HCT116 (cell line): ENCODE data around the gene COL9A3. TPM values are rescaled to one million over a fixed set of nuclear protein-coding genes. Genes with fewer than 3 reads are reported as not detected.

Experiments used
- ATAC-seq: fragments of 200-7000 bp; cut with Tn5 transposase; 2 replicates; pipeline ENCODE4 v1.9.1; 2020; ENCODE audit warnings: mild to moderate bottlenecking, moderate library complexity
- BruUV-seq: library from RNA; stranded (reverse); fragments of 400-500 nt; replicated peaks from 2 replicates; lab custom pipeline; 2021; lab: Mats Ljungman, UMichigan
- CTCF ChIA-PET: fragments of 300-600 bp; sonication (Branson Sonifier 250); formaldehyde crosslinking; loops from one replicate; lab custom pipeline; 2021; ENCODE audit warnings: antibody characterized with exemption; lab: Charles Lee
- POLR2A ChIA-PET: fragments of 300-600, 350-600 bp; sonication (Branson Sonifier 250); formaldehyde crosslinking; loops from one replicate; lab custom pipeline; 2021; ENCODE audit warnings: antibody characterized with exemption; lab: Charles Lee
- RAD21 ChIA-PET, 2 experiments: fragments of 300-600 bp; sonication (Branson Sonifier 250); formaldehyde crosslinking; loops; one replicate each; lab custom pipeline; 2023; ENCODE audit warnings: low total read pairs in 2 of 2; ENCODE audit not compliant: uncharacterized antibody in 2 of 2, unreplicated experiment in 2 of 2, low non-redundant PET in 1 of 2; lab: Charles Lee
- DNase-seq: peaks from one replicate; pipeline ENCODE4 v3.0.0-alpha.2; 2010; ENCODE audit warnings: low read depth, low spot score
- H2AFZ ChIP-seq: fragments of 200-600 bp; shearing (Covaris generic), sonication (generic); 2 replicates; pipeline ENCODE4 v1.6.1; 2017; ENCODE audit warnings: low read depth, mixed run types, mixed read lengths, antibody characterized with exemption, low read length; ENCODE audit not compliant: poor library complexity, severe bottlenecking
- H3K27ac ChIP-seq: 2 replicates; pipeline ENCODE4 v1.5.1; 2012; ENCODE audit warnings: low read depth, low read length
- H3K27me3 ChIP-seq: fragments of 200-600 bp; sonication (generic); 2 replicates; pipeline ENCODE4 v1.6.1; 2016; ENCODE audit warnings: mixed run types, low read length, mixed read lengths; ENCODE audit not compliant: insufficient read depth
- H3K36me3 ChIP-seq, 2 experiments: fragments of 200-500 bp in 1 of 2; fragments of 200-600 bp in 1 of 2; sonication (Bioruptor generic) in 1 of 2; sonication (generic) in 1 of 2; 2 replicates each; pipeline versions ENCODE4 v1.5.1 to v1.6.1; 2014 to 2016; ENCODE audit warnings: low read length in 2 of 2, inconsistent platforms in 1 of 2, mixed read lengths in 1 of 2, mixed run types in 1 of 2; ENCODE audit not compliant: insufficient read depth in 2 of 2, control insufficient read depth in 1 of 2
- H3K4me1 ChIP-seq, 2 experiments: fragments of 200-600 bp in 1 of 2; sonication (generic) in 1 of 2; 2 replicates each; pipeline versions ENCODE4 v1.5.1 to v1.6.1; 2012 to 2017; ENCODE audit warnings: low read length in 2 of 2, inconsistent platforms in 1 of 2, mild to moderate bottlenecking in 1 of 2, mixed read lengths in 1 of 2, mixed run types in 1 of 2, moderate library complexity in 1 of 2; ENCODE audit not compliant: insufficient read depth in 2 of 2, control insufficient read depth in 1 of 2
- H3K4me2 ChIP-seq: fragments of 200-600 bp; sonication (generic); 2 replicates; pipeline ENCODE4 v1.6.1; 2017; ENCODE audit warnings: mixed run types, low read length, mixed read lengths
- H3K4me3 ChIP-seq, 2 experiments: fragments of 200-600 bp in 1 of 2; sonication (generic) in 1 of 2; replicated peaks in 1 of 2; 2 replicates each; pipeline ENCODE4 v1.5.1; 2011 to 2016; ENCODE audit warnings: low read length in 2 of 2, control low read depth in 1 of 2, low read depth in 1 of 2, mild to moderate bottlenecking in 1 of 2, mixed read lengths in 1 of 2, mixed run types in 1 of 2
- H3K79me2 ChIP-seq: fragments of 200-600 bp; sonication (generic); 2 replicates; pipeline ENCODE4 v1.6.1; 2017; ENCODE audit warnings: mild to moderate bottlenecking, mixed run types, low read length, moderate library complexity, mixed read lengths; ENCODE audit not compliant: insufficient read depth
- H3K9ac ChIP-seq: fragments of 200-600 bp; sonication (generic); 2 replicates; pipeline ENCODE4 v1.6.1; 2016; ENCODE audit warnings: low read length, mixed read lengths
- H3K9me2 ChIP-seq: fragments of 200-600 bp; sonication (generic), shearing (Covaris generic); 2 replicates; pipeline ENCODE4 v1.6.1; 2017; ENCODE audit warnings: mixed run types, mild to moderate bottlenecking, moderate library complexity; ENCODE audit not compliant: insufficient read depth
- H3K9me3 ChIP-seq, 2 experiments: fragments of 200-500 bp in 1 of 2; fragments of 200-600 bp in 1 of 2; sonication (Bioruptor generic) in 1 of 2; sonication (generic) in 1 of 2; 2 replicates each; pipeline ENCODE4 v1.6.1; 2014 to 2017; ENCODE audit warnings: low read length in 2 of 2, mixed read lengths in 2 of 2, inconsistent platforms in 1 of 2, low read depth in 1 of 2, mild to moderate bottlenecking in 1 of 2, mixed run types in 1 of 2, moderate library complexity in 1 of 2; ENCODE audit not compliant: control insufficient read depth in 1 of 2, insufficient read depth in 1 of 2
- H4K20me1 ChIP-seq: fragments of 200-600 bp; sonication (generic), shearing (Covaris generic); 2 replicates; pipeline ENCODE4 v1.6.1; 2017; ENCODE audit warnings: mixed run types, mild to moderate bottlenecking, moderate library complexity; ENCODE audit not compliant: insufficient read depth
- ATF3 ChIP-seq: IDR thresholded peaks from 2 replicates; pipeline ENCODE4 v1.6.1; 2012
- CBX3 ChIP-seq: IDR thresholded peaks from 2 replicates; pipeline ENCODE4 v1.6.1; 2012; ENCODE audit warnings: low read depth
- CTCF ChIP-seq, 3 experiments: fragments of 200-600 bp in 1 of 3; sonication (generic) in 1 of 3; IDR thresholded peaks in 2 of 3; conservative IDR thresholded peaks in 1 of 3; 2 replicates each; pipeline ENCODE4 v1.5.1; 2012 to 2017; ENCODE audit warnings: low read depth in 2 of 3, low read length in 2 of 3, antibody characterized with exemption in 1 of 3, borderline replicate concordance in 1 of 3, control low read depth in 1 of 3, mild to moderate bottlenecking in 1 of 3, mixed read lengths in 1 of 3, mixed run types in 1 of 3, moderate library complexity in 1 of 3; ENCODE audit not compliant: insufficient read depth in 1 of 3
- EGR1 ChIP-seq: IDR thresholded peaks from 2 replicates; pipeline ENCODE4 v1.6.1; 2012; ENCODE audit warnings: low read depth
- EZH2 ChIP-seq: fragments of 200-600 bp; sonication (generic); IDR thresholded peaks from 2 replicates; pipeline ENCODE4 v1.6.1; 2017; ENCODE audit warnings: antibody characterized with exemption, mixed run types
- EZH2phosphoT487 ChIP-seq: fragments of 200-600 bp; IDR thresholded peaks from 2 replicates; pipeline ENCODE4 v1.6.1; 2018; ENCODE audit warnings: antibody characterized with exemption, borderline replicate concordance
- FOSL1 ChIP-seq: IDR thresholded peaks from 2 replicates; pipeline ENCODE4 v1.6.1; 2012; ENCODE audit warnings: low read depth
- MAX ChIP-seq: IDR thresholded peaks from 2 replicates; pipeline ENCODE4 v1.6.1; 2012
- POLR2A ChIP-seq: IDR thresholded peaks from 2 replicates; pipeline ENCODE4 v1.7.0; 2011; ENCODE audit warnings: borderline replicate concordance; ENCODE audit not compliant: insufficient read depth, insufficient read length; ENCODE audit errors: extremely low read depth
- POLR2AphosphoS5 ChIP-seq: IDR thresholded peaks from 2 replicates; pipeline ENCODE4 v1.6.1; 2011; ENCODE audit warnings: mild to moderate bottlenecking, low read depth, low read length, moderate library complexity
- YY1 ChIP-seq: IDR thresholded peaks from 2 replicates; pipeline ENCODE4 v1.6.1; 2011; ENCODE audit warnings: low read length, low read depth, moderate library complexity, mild to moderate bottlenecking; ENCODE audit not compliant: insufficient replicate concordance; ENCODE audit errors: extremely low read depth
- ZBTB33 ChIP-seq: IDR thresholded peaks from 2 replicates; pipeline ENCODE4 v1.6.1; 2011; ENCODE audit warnings: mild to moderate bottlenecking, low read length, moderate library complexity; ENCODE audit not compliant: insufficient replicate concordance; ENCODE audit errors: extremely low read depth
- ZFX ChIP-seq: fragments of 450-650 bp; IDR thresholded peaks from 2 replicates; pipeline ENCODE4 v1.6.1; 2017
- intact Hi-C: fragments of 100-400 bp; cut with micrococcal nuclease; formaldehyde crosslinking; loops from 2 replicates; pipeline ENCODE4 v1.10.0; 2022
- total RNA-seq: library from RNA; stranded (reverse); gene quantifications from one replicate; pipeline ENCODE4 v1.2.1, GENCODE V29; 2021; ENCODE audit not compliant: unreplicated experiment

The COL9A3 gene
- total RNA-seq, 1 experiment from 2014 or later, result 29.7 TPM

DNA sequence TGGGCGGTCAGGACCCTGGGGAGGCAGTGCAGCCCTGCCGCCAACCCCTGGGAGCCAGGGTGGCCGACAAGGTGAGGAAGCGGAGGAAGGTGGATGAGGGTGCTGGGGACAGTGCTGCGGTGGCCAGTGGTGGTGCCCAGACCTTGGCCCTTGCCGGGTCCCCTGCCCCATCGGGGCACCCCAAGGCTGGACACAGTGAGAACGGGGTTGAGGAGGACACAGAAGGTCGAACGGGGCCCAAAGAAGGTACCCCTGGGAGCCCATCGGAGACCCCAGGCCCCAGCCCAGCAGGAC is 4.0 kb upstream of the COL9A3 start (continued):
- no peak for TF ChIP-seq CTCF (IDR thresholded peaks at IDR 0.05 in 2 of 3, conservative IDR thresholded peaks at IDR 0.05 in 1 of 3; ENCODE audit: borderline replicate concordance in 1 of 3, insufficient read depth in 1 of 3, low read depth in 2 of 3, low read length in 2 of 3)
- TF ChIP-seq ZBTB33, result no peak
- no peak; the same call in 1 of the 2 replicates for TF ChIP-seq POLR2AphosphoS5
- no peak for TF ChIP-seq POLR2A
- TF ChIP-seq ATF3, result no peak
- TF ChIP-seq YY1, result no peak
- TF ChIP-seq CBX3, result no peak
- no peak for TF ChIP-seq EZH2
- no peak for TF ChIP-seq FOSL1
- TF ChIP-seq EZH2phosphoT487, result no peak

GRCh38 chr20:62813588-62813987 is 3.3 kb upstream of the COL9A3 start:
- Histone ChIP-seq H3K4me2 (no peak overlapping the region), H4K20me1 (no peaks in the 10 kb centered on the region), H2AFZ (no peak overlapping the region), H3K79me2 (peaks cover 20% of the 10 kb centered on the region), H3K36me3 (peaks cover 22 to 27% of the 10 kb centered on the region in 2 experiments), H3K4me1 (peaks cover 28 to 39% of the 10 kb centered on the region in 2 experiments), H3K27me3 (no peaks in the 10 kb centered on the region), H3K9ac (no peak overlapping the region), H3K9me2 (no peaks in the 10 kb centered on the region), H3K4me3 (no peak overlapping the region), H3K27ac (no peak overlapping the region), H3K9me3 (no peaks in the 10 kb centered on the region)
- BruUV-seq, result no TSS peak
- RAD21 ChIA-PET, result no interaction called here
- POLR2A ChIA-PET, result no interaction called here
- intact Hi-C loops, result no loop called here
- CTCF ChIA-PET, result interaction anchor here (1.7 kb wide), 1 partner anchor 9 kb away, joined by 3 read pairs; no protein-coding TSS in a partner anchor
- DNase-seq (no peak), ATAC-seq (no peak)
- TF ChIP-seq ZFX (no peak; the same call in 1 of the 2 replicates), POLR2AphosphoS5 (no peak), EGR1 (no peak), ZBTB33 (no peak), MAX (no peak), POLR2A (no peak), EZH2phosphoT487 (no peak), YY1 (no peak), CTCF (IDR thresholded peaks at IDR 0.05 in 2 of 3, conservative IDR thresholded peaks at IDR 0.05 in 1 of 3; ENCODE audit: borderline replicate concordance in 1 of 3, insufficient read depth in 1 of 3, low read depth in 2 of 3, low read length in 2 of 3) (no peak), EZH2 (no peak)
